ENCODE results near the gene SLC66A2. TPM values are rescaled to one million over a fixed set of nuclear protein-coding genes. Genes with fewer than 3 reads are reported as not detected.

Gene SLC66A2
- total and polyA plus RNA-seq, 2 of the 13 experiments (the other 11 are each of a cell fraction or from before 2014, with no cell fraction given): 33.5 to 41.9 TPM

DNA sequence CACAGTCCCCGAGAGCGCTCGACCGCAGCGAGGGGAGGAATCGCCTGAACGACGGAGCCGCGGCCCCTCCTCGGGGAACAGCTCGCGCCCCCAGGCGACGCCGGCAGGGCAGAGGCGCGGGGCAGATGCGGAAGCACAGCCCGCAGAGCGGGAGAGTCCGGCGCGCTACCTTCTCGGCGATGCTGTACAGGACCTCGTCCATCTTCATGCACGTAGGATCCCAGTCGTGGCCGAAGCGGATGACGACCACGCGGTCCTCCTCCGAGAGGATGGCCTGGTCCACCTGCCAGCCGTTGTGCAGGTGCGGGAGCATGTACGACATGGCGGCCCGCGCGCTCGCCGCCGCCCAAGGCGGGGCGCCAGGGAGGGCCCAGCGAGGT is 36.6 kb upstream of the SLC66A2 start:
- DNase-seq (ENCODE audit: low spot score): peak; percentile 45
- 0% methylated on average over 4 of the region's 48 CpGs for WGBS (ENCODE audit: low lambda C conversion rate)
- intact Hi-C loops (cut with micrococcal nuclease; ENCODE audit: unreplicated experiment) (loop anchor here (1.0 to 2.0 kb wide), 4 partner anchors 37 to 117 kb away; partner anchors contain the start of genes RBFA and SLC66A2), in situ Hi-C loops (cut with HindIII; ENCODE audit: extremely low pct_ligation_motif_present, low pct_unique_long_range_greater_than_20kb) (loop anchor here (5.0 kb wide), 1 partner anchor 44 kb away; the partner anchor contains the start of gene RBFA)
- no TSS peak for BruUV-seq (replicated peaks)
- ChIA-PET CTCF (ENCODE audit: low intra/inter-chr PET ratio, low total read pairs) (interaction anchor here (2.1 kb wide), 1 partner anchor 53 kb away, joined by 8 read pairs; no protein-coding TSS in a partner anchor), POLR2A (interaction anchor here (0.9 to 6.1 kb wide), 6 partner anchors 21 to 121 kb away, joined by 3 to 45 read pairs (median 6); partner anchors contain the start of genes ADNP2, HSBP1L1 and RBFA)
- Histone ChIP-seq H3K4me2 (ENCODE audit: low read depth, low read length) (peak overlapping the region; percentile 97), H3K4me3 (replicated peaks in 1 of 3; ENCODE audit: insufficient read depth in 1 of 3, low read depth in 2 of 3, low read length in 3 of 3) (peak overlapping the region; percentile 84 to 96 (median 85)), H3K4me1 (ENCODE audit: insufficient read depth, low read length) (peaks cover 51% of the 10 kb centered on the region), H3K27ac (ENCODE audit: extremely low read length, insufficient read depth, low read length) (peak overlapping the region; percentile 85), H3K27me3 (ENCODE audit: control insufficient read depth in 1 of 2, insufficient read depth in 2 of 2, low read length in 2 of 2) (no peaks in the 10 kb centered on the region; a peak in 1 of 5 replicates), H3K36me3 (replicated peaks in 1 of 2; ENCODE audit: control insufficient read depth in 1 of 2, insufficient read depth in 2 of 2, low read length in 2 of 2) (peaks cover 3 to 13% of the 10 kb centered on the region in 2 experiments; a peak in 4 of 5 replicates), H3K79me2 (ENCODE audit: insufficient read depth, low read length) (peaks cover 54% of the 10 kb centered on the region), H3K9ac (ENCODE audit: insufficient read depth, low read depth, low read length) (peak overlapping the region; percentile 92), H3K9me3 (ENCODE audit: low read length) (no peaks in the 10 kb centered on the region), H4K20me1 (ENCODE audit: insufficient read depth, low read length) (peaks cover 31% of the 10 kb centered on the region), H2AFZ (ENCODE audit: low read length) (no peak overlapping the region)
- FAIRE-seq: no peak
- peak; percentile 76 for ATAC-seq
- TF ChIP-seq CBX1 (IDR thresholded peaks at IDR 0.05; ENCODE audit: low read depth): no peak
- no peak for TF ChIP-seq ZNF788 (CRISPR knock-in tag; IDR thresholded peaks at IDR 0.05; ENCODE audit: borderline replicate concordance)
- TF ChIP-seq TOE1 (CRISPR knock-in tag; IDR thresholded peaks at IDR 0.05): no peak
- peak; percentile 57; the same call in 1 of the 2 replicates for TF ChIP-seq MEF2D (CRISPR knock-in tag; IDR thresholded peaks at IDR 0.05)
- no peak for TF ChIP-seq RFX3 (CRISPR knock-in tag; IDR thresholded peaks at IDR 0.05)
- TF ChIP-seq, protein P1, sequence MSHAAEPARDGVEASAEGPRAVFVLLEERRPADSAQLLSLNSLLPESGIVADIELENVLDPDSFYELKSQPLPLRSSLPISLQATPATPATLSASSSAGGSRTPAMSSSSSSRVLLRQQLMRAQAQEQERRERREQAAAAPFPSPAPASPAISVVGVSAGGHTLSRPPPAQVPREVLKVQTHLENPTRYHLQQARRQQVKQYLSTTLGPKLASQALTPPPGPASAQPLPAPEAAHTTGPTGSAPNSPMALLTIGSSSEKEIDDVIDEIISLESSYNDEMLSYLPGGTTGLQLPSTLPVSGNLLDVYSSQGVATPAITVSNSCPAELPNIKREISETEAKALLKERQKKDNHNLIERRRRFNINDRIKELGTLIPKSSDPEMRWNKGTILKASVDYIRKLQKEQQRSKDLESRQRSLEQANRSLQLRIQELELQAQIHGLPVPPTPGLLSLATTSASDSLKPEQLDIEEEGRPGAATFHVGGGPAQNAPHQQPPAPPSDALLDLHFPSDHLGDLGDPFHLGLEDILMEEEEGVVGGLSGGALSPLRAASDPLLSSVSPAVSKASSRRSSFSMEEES (CRISPR knock-in tag; IDR thresholded peaks at IDR 0.05): peak; percentile 31; the same call in 1 of the 2 replicates
- TF ChIP-seq, protein P2, sequence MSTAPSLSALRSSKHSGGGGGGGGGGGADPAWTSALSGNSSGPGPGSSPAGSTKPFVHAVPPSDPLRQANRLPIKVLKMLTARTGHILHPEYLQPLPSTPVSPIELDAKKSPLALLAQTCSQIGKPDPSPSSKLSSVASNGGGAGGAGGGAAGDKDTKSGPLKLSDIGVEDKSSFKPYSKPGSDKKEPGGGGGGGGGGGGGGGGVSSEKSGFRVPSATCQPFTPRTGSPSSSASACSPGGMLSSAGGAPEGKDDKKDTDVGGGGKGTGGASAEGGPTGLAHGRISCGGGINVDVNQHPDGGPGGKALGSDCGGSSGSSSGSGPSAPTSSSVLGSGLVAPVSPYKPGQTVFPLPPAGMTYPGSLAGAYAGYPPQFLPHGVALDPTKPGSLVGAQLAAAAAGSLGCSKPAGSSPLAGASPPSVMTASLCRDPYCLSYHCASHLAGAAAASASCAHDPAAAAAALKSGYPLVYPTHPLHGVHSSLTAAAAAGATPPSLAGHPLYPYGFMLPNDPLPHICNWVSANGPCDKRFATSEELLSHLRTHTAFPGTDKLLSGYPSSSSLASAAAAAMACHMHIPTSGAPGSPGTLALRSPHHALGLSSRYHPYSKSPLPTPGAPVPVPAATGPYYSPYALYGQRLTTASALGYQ (CRISPR knock-in tag; IDR thresholded peaks at IDR 0.05): no peak
- TF ChIP-seq, protein P3, sequence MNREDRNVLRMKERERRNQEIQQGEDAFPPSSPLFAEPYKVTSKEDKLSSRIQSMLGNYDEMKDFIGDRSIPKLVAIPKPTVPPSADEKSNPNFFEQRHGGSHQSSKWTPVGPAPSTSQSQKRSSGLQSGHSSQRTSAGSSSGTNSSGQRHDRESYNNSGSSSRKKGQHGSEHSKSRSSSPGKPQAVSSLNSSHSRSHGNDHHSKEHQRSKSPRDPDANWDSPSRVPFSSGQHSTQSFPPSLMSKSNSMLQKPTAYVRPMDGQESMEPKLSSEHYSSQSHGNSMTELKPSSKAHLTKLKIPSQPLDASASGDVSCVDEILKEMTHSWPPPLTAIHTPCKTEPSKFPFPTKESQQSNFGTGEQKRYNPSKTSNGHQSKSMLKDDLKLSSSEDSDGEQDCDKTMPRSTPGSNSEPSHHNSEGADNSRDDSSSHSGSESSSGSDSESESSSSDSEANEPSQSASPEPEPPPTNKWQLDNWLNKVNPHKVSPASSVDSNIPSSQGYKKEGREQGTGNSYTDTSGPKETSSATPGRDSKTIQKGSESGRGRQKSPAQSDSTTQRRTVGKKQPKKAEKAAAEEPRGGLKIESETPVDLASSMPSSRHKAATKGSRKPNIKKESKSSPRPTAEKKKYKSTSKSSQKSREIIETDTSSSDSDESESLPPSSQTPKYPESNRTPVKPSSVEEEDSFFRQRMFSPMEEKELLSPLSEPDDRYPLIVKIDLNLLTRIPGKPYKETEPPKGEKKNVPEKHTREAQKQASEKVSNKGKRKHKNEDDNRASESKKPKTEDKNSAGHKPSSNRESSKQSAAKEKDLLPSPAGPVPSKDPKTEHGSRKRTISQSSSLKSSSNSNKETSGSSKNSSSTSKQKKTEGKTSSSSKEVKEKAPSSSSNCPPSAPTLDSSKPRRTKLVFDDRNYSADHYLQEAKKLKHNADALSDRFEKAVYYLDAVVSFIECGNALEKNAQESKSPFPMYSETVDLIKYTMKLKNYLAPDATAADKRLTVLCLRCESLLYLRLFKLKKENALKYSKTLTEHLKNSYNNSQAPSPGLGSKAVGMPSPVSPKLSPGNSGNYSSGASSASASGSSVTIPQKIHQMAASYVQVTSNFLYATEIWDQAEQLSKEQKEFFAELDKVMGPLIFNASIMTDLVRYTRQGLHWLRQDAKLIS (CRISPR knock-in tag; IDR thresholded peaks at IDR 0.05): no peak; the same call in 1 of the 2 replicates
- TF ChIP-seq ZFP41 (CRISPR knock-in tag; IDR thresholded peaks at IDR 0.05; ENCODE audit: borderline replicate concordance): no peak
- no peak; the same call in 1 of the 2 replicates for TF ChIP-seq RXRA (CRISPR knock-in tag; IDR thresholded peaks at IDR 0.05)
- no peak; the same call in 1 of the 2 replicates for TF ChIP-seq ZNF777 (CRISPR knock-in tag; IDR thresholded peaks at IDR 0.05)
- TF ChIP-seq, protein P4, sequence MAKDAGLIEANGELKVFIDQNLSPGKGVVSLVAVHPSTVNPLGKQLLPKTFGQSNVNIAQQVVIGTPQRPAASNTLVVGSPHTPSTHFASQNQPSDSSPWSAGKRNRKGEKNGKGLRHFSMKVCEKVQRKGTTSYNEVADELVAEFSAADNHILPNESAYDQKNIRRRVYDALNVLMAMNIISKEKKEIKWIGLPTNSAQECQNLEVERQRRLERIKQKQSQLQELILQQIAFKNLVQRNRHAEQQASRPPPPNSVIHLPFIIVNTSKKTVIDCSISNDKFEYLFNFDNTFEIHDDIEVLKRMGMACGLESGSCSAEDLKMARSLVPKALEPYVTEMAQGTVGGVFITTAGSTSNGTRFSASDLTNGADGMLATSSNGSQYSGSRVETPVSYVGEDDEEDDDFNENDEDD (CRISPR knock-in tag; IDR thresholded peaks at IDR 0.05; ENCODE audit: borderline replicate concordance): no peak; the same call in 1 of the 2 replicates
